Aorta (tissue), 4 donors: ENCODE results near the gene ERGIC3. TPM values are rescaled to one million over a fixed set of nuclear protein-coding genes. Genes with fewer than 3 reads are reported as not detected.

Experiments used
- polyA plus RNA-seq, 2 donors: library from polyadenylated mRNA; stranded (reverse); fragments of 200-250 nt; gene quantifications; one replicate each; pipeline ENCODE4 v1.2.3, GENCODE V29; 2013
- total RNA-seq, 2 donors: library from RNA; stranded (reverse); fragmentation: NEBNext Ultra II Directional; extraction: Animal tissue kit (Norgen Biotek cat#: 25700); gene quantifications; one replicate each; pipeline ENCODE4 v1.2.1, GENCODE V29; 2021
- donor health status: healthy with polysubstance abuse.
- donor health status: Bipolar disorder and iron deficiency.
- donor health status: DM: no; HTN: no; CAD: no.
- donor health status: DM: yes; HTN: yes; CAD: no.

The ERGIC3 gene
- total and polyA plus RNA-seq, 4 donors, result 140 to 254 (median 172) TPM

Other genes starting within 250 kb of the ERGIC3 start
- not detected for gene FAM83C, start 249.7 kb upstream of the ERGIC3 start, total RNA-seq
- not detected for gene FAM83C, start 249.7 kb upstream of the ERGIC3 start, polyA plus RNA-seq
- gene UQCC1, start 130.1 kb upstream of the ERGIC3 start, total RNA-seq, result 10 to 100 TPM; 38.6 to 42.9 TPM
- gene UQCC1, start 130.1 kb upstream of the ERGIC3 start, polyA plus RNA-seq, result 10 to 100 TPM; 10.8 to 26.8 TPM
- gene GDF5, start 103.8 kb upstream of the ERGIC3 start, total RNA-seq, result under 1 TPM; 0.42 to 0.57 TPM
- gene GDF5, start 103.8 kb upstream of the ERGIC3 start, polyA plus RNA-seq, result under 1 TPM in 1 of 2 donors, not detected in 1; 0.41 TPM
- 10 to 100 TPM; 21.9 to 32.5 TPM for gene CEP250, start 86.5 kb upstream of the ERGIC3 start, total RNA-seq
- 10 to 100 TPM; 16.2 to 17.9 TPM for gene CEP250, start 86.5 kb upstream of the ERGIC3 start, polyA plus RNA-seq
- gene C20orf173, start 12.4 kb upstream of the ERGIC3 start, total RNA-seq, result not detected
- gene C20orf173, start 12.4 kb upstream of the ERGIC3 start, polyA plus RNA-seq, result not detected
- gene SPAG4, start 73.8 kb downstream of the ERGIC3 start, total RNA-seq, result 1 to 10 TPM; 3.3 to 6.0 TPM
- gene SPAG4, start 73.8 kb downstream of the ERGIC3 start, polyA plus RNA-seq, result 1 to 10 TPM; 3.5 to 3.8 TPM
- gene CPNE1, start 122.8 kb downstream of the ERGIC3 start, total RNA-seq, result 100 to 1,000 TPM; 176 to 204 TPM
- 100 to 1,000 TPM in 1 of 2 donors, 10 to 100 TPM in 1; 79.0 to 265 TPM for gene CPNE1, start 122.8 kb downstream of the ERGIC3 start, polyA plus RNA-seq
- 10 to 100 TPM; 73.3 to 79.3 TPM for gene RBM12, start 122.8 kb downstream of the ERGIC3 start, total RNA-seq
- 10 to 100 TPM in 1 of 2 donors, 1 to 10 TPM in 1; 8.5 to 15.5 TPM for gene RBM12, start 122.8 kb downstream of the ERGIC3 start, polyA plus RNA-seq
- 10 to 100 TPM; 12.6 to 22.1 TPM for gene NFS1, start 157.3 kb downstream of the ERGIC3 start, total RNA-seq
- gene NFS1, start 157.3 kb downstream of the ERGIC3 start, polyA plus RNA-seq, result 10 to 100 TPM; 10.3 to 28.0 TPM
- gene ROMO1, start 157.3 kb downstream of the ERGIC3 start, total RNA-seq, result 100 to 1,000 TPM in 1 of 2 donors, 10 to 100 TPM in 1; 78.5 to 102 TPM
- 100 to 1,000 TPM; 403 to 629 TPM for gene ROMO1, start 157.3 kb downstream of the ERGIC3 start, polyA plus RNA-seq
- gene RBM39, start 200.2 kb downstream of the ERGIC3 start, total RNA-seq, result 100 to 1,000 TPM; 293 to 383 TPM
- gene RBM39, start 200.2 kb downstream of the ERGIC3 start, polyA plus RNA-seq, result 100 to 1,000 TPM in 1 of 2 donors, 10 to 100 TPM in 1; 65.6 to 352 TPM
- gene PHF20, start 229.9 kb downstream of the ERGIC3 start, total RNA-seq, result 10 to 100 TPM; 48.7 to 64.4 TPM
- gene PHF20, start 229.9 kb downstream of the ERGIC3 start, polyA plus RNA-seq, result 10 to 100 TPM; 17.1 to 32.9 TPM